Measurements from ENCODE around the gene TK1. TPM values are rescaled to one million over a fixed set of nuclear protein-coding genes. Genes with fewer than 3 reads are reported as not detected.

TK1 gene, protein sequence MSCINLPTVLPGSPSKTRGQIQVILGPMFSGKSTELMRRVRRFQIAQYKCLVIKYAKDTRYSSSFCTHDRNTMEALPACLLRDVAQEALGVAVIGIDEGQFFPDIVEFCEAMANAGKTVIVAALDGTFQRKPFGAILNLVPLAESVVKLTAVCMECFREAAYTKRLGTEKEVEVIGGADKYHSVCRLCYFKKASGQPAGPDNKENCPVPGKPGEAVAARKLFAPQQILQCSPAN
- total RNA-seq = 276 and 278 TPM in 2 replicates

DNA sequence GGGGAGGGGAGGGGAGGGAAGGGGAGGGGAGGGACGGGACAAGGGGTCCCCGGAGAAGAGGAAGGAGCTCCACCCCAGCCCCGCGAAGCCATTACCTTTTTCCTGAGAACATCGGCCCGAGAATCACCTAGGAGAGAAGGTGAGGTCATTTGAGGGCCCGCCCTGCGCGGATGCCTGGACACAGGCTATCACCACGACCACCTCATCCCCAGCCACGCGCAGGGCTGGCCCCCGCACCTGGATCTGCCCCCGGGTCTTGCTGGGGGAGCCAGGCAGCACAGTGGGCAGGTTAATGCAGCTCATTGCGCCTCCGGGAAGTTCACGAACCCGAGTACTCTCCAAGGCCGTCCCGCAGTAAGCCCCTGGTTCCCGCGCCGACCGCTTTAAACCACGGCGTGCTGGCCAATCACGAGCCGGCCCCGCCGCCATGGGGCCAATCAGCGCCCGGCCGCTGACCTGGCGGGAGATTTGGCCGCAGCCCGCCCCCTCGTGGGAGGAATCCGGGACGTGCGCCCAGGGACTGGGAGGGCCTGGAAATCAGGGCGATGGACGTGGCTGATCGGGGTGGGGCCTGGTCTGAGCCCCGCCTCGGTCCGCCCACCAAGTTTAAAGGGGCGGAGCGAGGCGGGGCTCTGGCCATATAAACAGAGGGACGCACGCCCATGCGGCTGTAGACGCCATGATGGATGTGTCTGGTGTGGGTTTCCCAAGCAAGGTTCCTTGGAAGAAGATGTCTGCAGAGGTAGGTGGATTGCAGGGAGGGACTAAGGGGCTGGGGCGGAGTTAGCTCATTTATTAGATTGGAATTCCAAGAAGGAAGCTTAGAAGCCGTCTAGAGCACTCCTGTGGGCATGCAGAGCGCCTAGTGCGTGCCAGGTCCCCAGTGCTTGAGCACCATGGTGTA is at the start of gene TK1, which contains the start of gene AFMID:
TSS of gene TK1 (minus strand) at position 361 of the 904 bp plus-strand sequence. CDS start at position 303, 58 bp downstream.
TSS of gene AFMID (plus strand) at position 671 of the 904 bp plus-strand sequence. CDS start at position 680, 9 bp downstream.

DNA sequence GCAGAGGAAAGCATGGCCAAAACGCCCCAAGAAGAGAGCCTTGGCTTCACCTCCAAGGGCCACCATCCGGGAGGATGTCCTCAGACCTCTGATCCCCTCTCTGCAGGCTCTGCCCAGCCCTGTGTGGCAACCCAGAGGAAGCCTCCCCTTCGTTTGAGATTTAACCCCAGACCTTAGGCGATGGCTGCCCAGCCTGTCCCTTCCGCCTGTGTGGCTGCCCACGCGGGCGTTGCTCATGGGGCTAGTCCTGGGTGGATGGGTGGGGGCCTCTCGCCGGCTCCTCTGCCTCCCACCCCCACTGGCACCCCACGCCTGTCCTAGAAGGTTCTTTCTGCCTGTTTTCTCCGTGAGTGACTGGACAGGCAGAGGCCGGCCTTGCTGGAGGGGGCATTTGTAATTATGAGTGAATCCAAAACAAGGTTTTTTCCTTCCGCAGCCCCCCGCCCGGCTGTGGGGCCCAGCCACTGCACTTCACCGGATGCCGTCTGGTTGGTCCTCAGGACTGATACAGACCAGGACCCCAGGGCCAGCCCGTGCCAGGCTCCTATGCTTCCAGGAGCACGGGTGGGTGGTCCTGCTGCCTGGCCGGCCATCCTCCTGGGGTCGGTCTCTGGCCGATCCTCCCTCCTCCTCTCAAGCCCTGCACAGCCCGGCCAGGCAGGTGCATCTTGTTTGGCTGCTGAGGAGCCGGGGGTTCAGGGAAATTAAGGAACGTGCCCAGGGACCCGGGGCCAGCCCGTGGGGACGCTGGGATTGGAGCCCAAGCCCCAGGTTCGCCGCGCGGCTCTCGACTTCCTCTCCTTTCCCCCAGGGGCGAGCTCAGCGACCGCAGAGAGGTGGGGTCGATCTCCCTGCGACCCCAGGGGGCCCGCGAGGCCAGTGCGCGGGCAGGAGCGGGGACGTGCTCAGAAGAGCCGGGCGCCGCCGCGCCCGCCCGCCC is 44.4 kb upstream of the TK1 start, which contains the start of gene TMEM235:
TSS of gene TMEM235 (plus strand) at position 636 of the 940 bp plus-strand sequence. CDS start 393 bp downstream, outside the sequence.

DNA sequence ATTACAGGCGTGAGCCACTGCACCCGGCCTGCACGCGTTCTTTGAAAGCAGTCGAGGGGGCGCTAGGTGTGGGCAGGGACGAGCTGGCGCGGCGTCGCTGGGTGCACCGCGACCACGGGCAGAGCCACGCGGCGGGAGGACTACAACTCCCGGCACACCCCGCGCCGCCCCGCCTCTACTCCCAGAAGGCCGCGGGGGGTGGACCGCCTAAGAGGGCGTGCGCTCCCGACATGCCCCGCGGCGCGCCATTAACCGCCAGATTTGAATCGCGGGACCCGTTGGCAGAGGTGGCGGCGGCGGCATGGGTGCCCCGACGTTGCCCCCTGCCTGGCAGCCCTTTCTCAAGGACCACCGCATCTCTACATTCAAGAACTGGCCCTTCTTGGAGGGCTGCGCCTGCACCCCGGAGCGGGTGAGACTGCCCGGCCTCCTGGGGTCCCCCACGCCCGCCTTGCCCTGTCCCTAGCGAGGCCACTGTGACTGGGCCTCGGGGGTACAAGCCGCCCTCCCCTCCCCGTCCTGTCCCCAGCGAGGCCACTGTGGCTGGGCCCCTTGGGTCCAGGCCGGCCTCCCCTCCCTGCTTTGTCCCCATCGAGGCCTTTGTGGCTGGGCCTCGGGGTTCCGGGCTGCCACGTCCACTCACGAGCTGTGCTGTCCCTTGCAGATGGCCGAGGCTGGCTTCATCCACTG is 27.3 kb upstream of the TK1 start, which contains the start of gene BIRC5:
TSS of gene BIRC5 (plus strand) at position 238 of the 690 bp plus-strand sequence. CDS start at position 302, 64 bp downstream.

DNA sequence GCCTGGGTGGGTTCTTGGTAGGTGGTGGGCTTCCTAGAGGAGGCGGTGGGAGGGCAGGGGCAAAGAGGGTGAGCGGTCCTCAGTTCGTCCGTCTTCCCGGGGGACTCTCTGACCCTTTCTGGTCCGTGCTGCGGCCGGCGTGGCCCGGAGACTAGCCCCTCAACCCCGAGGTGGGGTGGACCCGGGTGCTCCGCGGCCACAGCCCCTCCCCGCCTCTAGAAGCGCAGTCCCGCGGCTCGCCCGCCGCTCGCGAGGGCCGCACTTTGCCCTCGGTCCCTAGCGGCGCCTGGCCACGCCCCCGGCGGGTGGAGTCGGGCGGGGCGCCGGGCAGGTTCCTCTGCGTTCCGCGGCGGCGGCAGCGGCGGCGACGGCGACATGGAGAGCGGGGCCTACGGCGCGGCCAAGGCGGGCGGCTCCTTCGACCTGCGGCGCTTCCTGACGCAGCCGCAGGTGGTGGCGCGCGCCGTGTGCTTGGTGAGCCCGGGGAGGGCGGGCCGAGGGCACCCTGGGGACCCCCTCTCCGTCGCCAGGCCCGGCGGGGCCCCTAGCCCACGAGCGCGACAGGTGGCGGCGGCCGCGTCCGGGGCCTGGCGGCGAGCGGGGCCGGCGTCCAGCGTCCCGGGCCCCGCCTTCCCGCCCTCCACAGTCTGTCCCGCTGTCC is 18.5 kb downstream of the TK1 start, which contains the start of gene SYNGR2:
TSS of gene SYNGR2 (plus strand) at position 340 of the 661 bp plus-strand sequence. CDS start at position 376, 36 bp downstream.

DNA sequence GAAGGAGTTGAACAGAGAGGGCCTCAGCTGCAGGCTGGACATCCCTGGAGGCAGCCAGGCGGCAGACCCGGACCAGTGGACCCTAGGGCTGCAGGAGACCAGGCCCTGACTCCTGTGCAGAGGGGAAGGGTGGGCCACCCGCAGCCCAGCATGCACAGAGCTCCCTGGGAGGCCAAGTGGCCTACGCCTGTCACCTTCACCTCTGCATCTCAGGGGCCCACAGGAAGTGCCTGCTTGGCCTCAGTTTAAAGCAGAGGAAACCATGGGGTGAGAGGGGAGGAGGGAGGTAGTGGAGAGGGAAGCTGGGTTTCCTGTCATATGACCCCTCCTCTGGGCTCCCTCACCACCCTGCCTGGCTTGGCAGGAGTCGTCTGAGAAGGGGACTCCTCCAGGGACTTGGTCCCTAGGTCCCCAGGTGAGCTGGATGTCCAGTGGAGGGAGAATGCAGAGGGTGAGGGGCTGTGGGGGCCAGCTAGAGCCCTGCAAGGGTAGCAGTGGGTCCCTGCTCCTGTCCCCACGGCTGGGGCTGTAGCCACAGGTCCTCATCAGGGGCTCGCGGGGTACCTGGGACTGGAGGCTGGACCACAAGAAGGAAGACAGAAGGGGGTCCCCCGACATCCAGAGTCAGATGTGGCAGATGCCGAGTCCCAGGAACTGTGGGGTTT is 56.3 kb downstream of the TK1 start, which contains the start of gene TMC8:
TSS of gene TMC8 (plus strand) at position 335 of the 665 bp plus-strand sequence. CDS start 818 bp downstream, outside the sequence.

DNA sequence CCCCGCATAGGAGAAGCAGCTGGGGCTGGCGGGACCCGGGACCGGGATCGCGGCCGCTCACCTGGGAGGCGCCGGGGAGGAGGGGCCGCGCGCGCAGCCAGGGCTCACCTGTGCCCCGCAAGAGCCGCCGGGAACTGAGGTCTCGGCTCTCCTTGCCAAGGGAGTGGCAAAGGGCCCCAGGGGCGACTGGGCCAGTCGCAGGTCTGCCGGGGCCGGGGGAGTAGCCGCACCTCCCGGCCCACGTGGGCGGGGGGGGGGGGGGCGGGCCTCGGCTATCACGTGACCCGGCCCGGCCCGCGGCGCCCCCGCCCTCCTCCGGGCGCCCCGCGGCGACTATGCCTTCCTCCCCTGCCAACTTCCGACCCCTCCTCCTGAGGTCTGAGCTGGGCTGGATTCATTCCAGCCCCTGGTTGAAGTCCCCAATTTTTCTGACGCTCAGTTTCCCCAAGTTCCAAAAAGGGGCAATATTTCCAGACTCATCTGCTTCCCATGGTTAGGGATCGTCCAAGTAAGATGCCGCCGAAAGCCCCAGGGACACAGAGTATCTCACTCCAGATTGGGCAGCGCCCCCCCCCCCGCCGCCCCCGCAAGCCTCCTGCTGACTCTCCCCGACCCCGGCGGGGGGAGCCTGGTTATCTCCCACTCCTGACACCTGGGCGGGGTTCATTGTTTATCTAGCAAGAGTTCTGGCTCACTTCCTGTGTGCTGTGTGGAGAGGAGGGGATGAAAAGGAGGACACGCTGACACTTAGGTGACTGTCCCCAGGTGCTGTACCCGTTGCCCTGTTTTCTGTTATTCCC is 58.1 kb downstream of the TK1 start, which contains the start of gene TMC6:
TSS of gene TMC6 (minus strand) at position 205 of the 800 bp plus-strand sequence. CDS start 1,923 bp downstream, outside the sequence.

Other genes starting within 250 kb of the TK1 start
- gene TNRC6C, start 228.3 kb downstream of the TK1 start, total RNA-seq = 1.9 and 2.4 TPM in 2 replicates
- gene TMC6, start 58.3 kb downstream of the TK1 start, total RNA-seq = 1.0 and 1.5 TPM in 2 replicates
- 0.17 TPM in 1 of 2 replicates, not detected in the other for gene TMC8, start 56.3 kb downstream of the TK1 start, total RNA-seq
- not detected in 2 replicates for gene C17orf99, start 40.7 kb downstream of the TK1 start, total RNA-seq
- 14.1 and 15.6 TPM in 2 replicates for gene SYNGR2, start 18.5 kb downstream of the TK1 start, total RNA-seq
- gene AFMID, start 310 bp upstream of the TK1 start, total RNA-seq = 29.4 and 33.5 TPM in 2 replicates
- 95.1 and 100 TPM in 2 replicates for gene BIRC5, start 27.2 kb upstream of the TK1 start, total RNA-seq
- not detected in 2 replicates for gene TMEM235, start 44.6 kb upstream of the TK1 start, total RNA-seq
- 79.5 and 87.4 TPM in 2 replicates for gene SOCS3, start 173.0 kb upstream of the TK1 start, total RNA-seq
- gene PGS1, start 191.6 kb upstream of the TK1 start, total RNA-seq = 19.3 and 26.3 TPM in 2 replicates

All from bronchus fibroblast of lung (primary cell).